HG02885 (cell line): ENCODE measurements around the gene SCAPER.
A peak's percentile ranks its signal among the peaks of the same experiment; 100 is the strongest.

ENCODE experiments used
- ATAC-seq: cut with Tn5 transposase; IDR thresholded peaks from one replicate; pipeline ENCODE4 v1.9.1; 2021; ENCODE audit warnings: mild to moderate bottlenecking; ENCODE audit not compliant: unreplicated experiment, poor library complexity

Gene SCAPER

DNA sequence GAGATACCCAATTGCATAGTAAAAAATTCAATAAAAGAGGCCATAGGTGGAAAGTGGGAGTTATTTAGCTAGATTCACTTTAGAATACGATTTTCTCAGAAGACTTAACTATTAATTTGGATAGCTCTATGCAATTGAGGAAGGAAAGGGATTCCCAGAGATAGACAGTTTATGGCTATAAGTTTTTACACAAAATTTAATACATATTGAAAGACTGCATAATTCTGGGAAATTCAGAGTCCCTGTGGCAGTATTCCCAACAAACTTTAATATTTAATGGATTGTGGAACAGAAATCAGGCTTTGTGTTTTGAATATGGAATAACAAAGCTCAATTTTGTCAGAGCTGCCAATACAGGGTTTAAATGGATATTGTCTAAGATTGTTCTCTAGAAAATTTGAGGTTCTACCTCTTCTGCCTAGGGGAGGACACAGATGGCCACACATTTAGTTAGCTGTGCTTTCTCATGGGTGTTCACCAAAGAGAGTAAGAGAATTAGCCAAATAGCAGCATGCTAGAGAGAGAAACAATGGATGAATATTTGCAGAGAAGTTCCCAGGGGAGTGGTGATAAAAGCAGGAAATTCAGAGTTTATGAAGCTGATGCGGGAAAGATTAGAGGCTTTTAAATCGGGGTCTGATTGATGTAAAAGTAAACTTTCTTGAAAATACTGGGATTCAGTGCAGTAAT is 560.1 kb downstream of the SCAPER start:
- ATAC-seq, result no peak

GRCh38 chr15:76343313-76343996 is 561.7 kb downstream of the SCAPER start:
- no peak for ATAC-seq

GRCh38 chr15:76342382-76343201 is 562.5 kb downstream of the SCAPER start:
- ATAC-seq, result no peak

GRCh38 chr15:76342058-76342381 is 563.1 kb downstream of the SCAPER start:
- no peak for ATAC-seq

- no peak for ATAC-seq
Observed at GRCh38 chr15:76341366-76342057, 563.6 kb downstream of the SCAPER start.

- no peak for ATAC-seq
Observed at GRCh38 chr15:76340803-76341365, 564.3 kb downstream of the SCAPER start.

GRCh38 chr15:76340198-76340802 is 564.8 kb downstream of the SCAPER start:
- no peak for ATAC-seq

- ATAC-seq, result no peak
Observed at GRCh38 chr15:76339305-76340197, 565.6 kb downstream of the SCAPER start.

- ATAC-seq, result no peak
Observed at GRCh38 chr15:76338486-76339304, 566.4 kb downstream of the SCAPER start.

DNA sequence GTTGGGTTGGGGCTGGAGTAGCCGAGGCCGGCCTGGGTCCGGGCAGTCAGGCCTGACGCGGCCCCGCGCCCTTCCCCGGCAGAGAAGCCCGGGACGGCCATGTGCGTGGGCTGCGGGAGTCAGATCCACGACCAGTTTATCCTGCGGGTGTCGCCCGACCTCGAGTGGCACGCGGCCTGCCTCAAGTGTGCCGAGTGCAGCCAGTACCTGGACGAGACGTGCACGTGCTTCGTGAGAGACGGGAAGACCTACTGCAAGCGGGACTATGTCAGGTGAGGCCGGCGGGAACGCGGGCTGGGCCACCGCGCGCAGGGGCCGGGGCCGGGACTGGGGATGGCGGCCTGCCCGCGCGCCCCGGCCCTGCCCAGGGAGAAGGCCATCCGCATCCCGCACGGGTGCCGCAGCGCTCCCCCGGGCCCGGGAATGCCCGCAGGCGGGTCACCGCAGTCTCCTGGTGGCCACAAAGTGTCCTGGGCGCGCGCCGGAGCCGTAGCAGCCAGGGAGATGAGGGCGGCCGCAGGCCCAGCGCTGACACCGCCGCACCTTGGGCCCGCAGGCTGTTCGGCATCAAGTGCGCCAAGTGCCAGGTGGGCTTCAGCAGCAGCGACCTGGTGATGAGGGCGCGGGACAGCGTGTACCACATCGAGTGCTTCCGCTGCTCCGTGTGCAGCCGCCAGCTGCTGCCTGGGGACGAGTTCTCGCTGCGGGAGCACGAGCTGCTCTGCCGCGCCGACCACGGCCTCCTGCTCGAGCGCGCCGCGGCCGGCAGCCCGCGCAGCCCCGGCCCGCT is 567.2 kb downstream of the SCAPER start:
- ATAC-seq, result no peak

- ATAC-seq, result no peak
Observed at GRCh38 chr15:76337059-76337695, 568.0 kb downstream of the SCAPER start.

DNA sequence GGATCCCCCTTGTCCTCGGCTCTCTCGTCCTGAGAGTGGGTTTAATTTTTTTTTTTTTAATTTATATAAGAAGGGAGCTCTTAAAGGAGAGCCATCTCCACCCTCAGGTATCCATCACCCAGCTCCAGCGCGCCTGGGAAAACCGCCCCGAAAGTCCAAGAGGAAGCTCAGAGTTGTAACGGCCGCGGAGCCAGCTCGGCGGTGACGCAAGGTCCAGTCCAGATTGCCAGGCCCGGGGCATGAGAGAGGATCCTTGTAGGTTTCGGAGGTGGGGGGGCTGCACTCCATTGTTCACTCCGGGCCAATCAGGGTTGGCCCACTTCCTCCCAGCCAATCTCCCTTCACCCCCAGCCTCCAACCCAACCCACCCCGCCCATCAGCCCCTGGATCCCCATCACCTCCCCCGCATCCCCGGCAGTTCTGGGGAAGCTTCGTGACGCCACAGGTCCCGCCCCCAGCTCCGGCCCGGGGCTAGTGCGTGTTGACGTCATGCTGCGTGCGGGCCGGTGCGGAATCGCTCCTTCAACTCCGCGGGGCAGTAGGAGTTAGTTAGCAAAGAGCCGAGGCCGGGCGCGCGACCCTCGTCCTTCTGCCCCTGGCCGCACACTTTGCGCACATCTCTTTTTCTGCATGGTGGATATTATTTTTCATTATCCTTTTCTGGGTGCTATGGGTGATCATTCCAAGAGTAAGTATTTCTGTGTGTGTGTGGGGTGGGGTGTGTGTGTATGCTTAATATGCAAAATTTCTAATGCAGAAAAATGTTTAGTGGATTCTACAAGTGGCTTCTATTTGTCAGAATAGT is 568.7 kb downstream of the SCAPER start, which contains the start of gene ISL2:
Gene ISL2 (plus strand): TSS at position 520 of the 805 bp plus-strand sequence. CDS start 111 bp downstream, at position 631.
- ATAC-seq, result peak; percentile 66

DNA sequence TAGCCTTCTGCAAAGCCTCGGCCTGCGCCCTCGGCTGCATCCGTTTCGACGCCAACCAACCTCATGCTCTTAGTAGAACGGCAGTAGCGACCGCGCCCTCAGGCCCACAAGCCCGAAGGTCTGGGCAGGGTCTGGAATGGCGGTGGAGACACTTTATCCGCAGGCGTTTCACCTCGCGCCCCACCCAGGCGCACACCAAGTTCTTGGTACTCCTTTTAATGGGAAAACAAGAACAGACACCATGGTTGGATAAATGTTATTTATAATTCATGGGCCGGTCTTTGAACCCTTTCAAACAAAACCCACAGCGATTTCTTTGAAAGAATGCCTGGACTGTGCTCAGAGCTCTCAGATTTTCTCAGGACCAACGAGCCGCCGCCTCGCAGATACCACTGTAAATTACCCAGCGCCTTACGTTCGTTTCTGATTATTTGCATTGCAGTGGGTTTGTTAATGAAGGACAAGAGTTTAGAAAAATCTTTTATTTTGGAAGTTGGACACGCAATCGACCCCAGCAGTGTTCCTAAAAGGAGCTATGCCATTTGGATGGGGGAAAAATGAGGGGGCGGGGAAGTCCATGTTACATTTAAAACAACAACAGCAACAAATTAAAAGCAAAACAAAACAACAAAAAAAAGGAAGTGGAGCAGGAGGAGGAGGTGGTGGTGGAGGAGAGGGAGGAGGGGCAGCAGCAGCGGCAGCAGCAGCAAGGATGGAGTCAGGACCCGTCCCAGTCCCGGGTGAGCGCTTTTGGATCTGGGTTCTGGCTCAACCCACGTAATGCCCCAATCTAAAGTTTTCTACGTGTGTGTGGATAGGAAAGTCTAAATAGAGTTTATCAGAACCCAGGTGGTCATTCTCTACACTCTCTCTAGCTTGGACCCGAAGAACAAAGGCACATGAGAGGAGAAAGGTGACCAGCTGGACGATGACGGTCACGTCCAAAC is 569.6 kb downstream of the SCAPER start:
- no peak for ATAC-seq

DNA sequence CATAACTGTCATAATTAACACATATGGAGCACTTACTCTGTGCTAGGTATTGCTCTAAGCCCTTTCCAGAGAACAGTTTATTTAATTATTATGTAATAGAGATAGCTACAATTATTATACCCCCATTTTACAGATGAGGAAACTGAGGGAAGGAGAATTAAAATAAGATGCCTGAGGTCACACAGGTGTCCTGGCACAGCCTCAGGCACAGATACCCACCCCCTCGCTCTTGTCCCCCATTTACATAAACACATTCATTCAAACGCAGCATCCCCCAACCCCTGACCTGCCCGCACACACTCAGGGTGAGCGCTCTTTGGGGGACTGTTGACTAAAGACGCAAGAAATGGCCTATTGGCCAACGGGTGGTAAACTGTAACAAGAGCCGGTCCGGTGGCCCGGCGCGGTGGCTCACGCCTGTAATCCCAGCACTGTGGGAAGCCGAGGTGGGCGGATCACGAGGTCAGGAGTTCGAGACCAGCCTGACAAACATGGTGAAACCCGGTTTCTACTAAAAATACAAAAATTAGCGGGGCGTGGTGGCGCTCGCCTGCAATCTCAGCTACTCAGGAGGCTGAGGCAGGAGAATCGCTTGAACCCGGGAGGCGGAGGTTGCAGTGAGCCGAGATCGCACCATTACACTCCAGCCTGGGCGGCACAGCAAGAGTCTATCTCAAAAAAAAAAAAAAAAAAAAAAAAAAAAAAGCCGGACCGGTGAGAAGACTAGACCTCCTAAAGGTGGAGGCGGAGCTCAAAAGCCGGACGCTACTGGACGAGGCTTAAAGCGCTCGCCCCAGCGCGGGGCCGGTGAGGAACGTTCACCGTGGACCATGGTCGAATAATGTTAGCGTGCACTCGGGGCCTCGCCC is 570.5 kb downstream of the SCAPER start:
- no peak for ATAC-seq
